CD4-positive, alpha-beta T cell treated with Interleukin-15 for 4 hours (primary cell): ENCODE results near the gene HPS3.
A peak's percentile ranks its signal among the peaks of the same experiment; 100 is the strongest.
"Not testable (repeated sequence)": the region's sequence is repeated elsewhere in the genome, so short reads cannot be mapped to it uniquely, and the experiment has no call there.

ENCODE experiments used
- DNase-seq: peaks from one replicate; pipeline ENCODE4 v3.0.0-alpha.2; 2020; ENCODE audit warnings: low spot score

The HPS3 gene

GRCh38 chr3:149129326-149130205, at the start of gene HPS3:
HPS3 (plus strand) TSS chr3:149129638; CDS start chr3:149129724, 86 bp downstream.
- DNase-seq = peak; percentile 78

- no peak for DNase-seq
Measured at GRCh38 chr3:149080011-149080698, 49.3 kb upstream of the HPS3 start.

- DNase-seq = no peak
Measured at GRCh38 chr3:149080699-149081091, 48.7 kb upstream of the HPS3 start.

- DNase-seq = no peak
Measured at GRCh38 chr3:149081772-149082171, 47.7 kb upstream of the HPS3 start.

GRCh38 chr3:149085828-149086231, 43.6 kb upstream of the HPS3 start:
- DNase-seq = peak; percentile 11

GRCh38 chr3:149086232-149086988, 43.0 kb upstream of the HPS3 start, which contains the start of gene HLTF:
HLTF (minus strand) TSS chr3:149086533; CDS start chr3:149086336, 197 bp downstream.
- DNase-seq = peak; percentile 95

GRCh38 chr3:149087208-149087607, 42.2 kb upstream of the HPS3 start:
- DNase-seq = no peak

GRCh38 chr3:149089395-149089794, 40.0 kb upstream of the HPS3 start:
- no peak for DNase-seq

- no peak for DNase-seq
Measured at GRCh38 chr3:149090461-149090860, 39.0 kb upstream of the HPS3 start.

GRCh38 chr3:149090907-149091306, 38.5 kb upstream of the HPS3 start:
- DNase-seq = no peak

GRCh38 chr3:149091983-149092382, 37.5 kb upstream of the HPS3 start:
- DNase-seq = no peak

GRCh38 chr3:149095487-149095886, 34.0 kb upstream of the HPS3 start:
- no peak for DNase-seq

- not testable (repeated sequence) for DNase-seq
Measured at GRCh38 chr3:149097987-149098386, 31.5 kb upstream of the HPS3 start.

- no peak for DNase-seq
Measured at GRCh38 chr3:149101154-149101553, 28.3 kb upstream of the HPS3 start.

GRCh38 chr3:149101641-149102040, 27.8 kb upstream of the HPS3 start:
- DNase-seq = no peak

- DNase-seq = no peak
Measured at GRCh38 chr3:149104484-149104883, 25.0 kb upstream of the HPS3 start.

GRCh38 chr3:149114458-149114857, 15.0 kb upstream of the HPS3 start:
- no peak for DNase-seq

GRCh38 chr3:149115114-149115513, 14.3 kb upstream of the HPS3 start:
- no peak for DNase-seq

- DNase-seq = no peak
Measured at GRCh38 chr3:149118724-149119123, 10.7 kb upstream of the HPS3 start.

- no peak for DNase-seq
Measured at GRCh38 chr3:149119466-149119865, 10.0 kb upstream of the HPS3 start.

GRCh38 chr3:149120051-149120972, 9.1 kb upstream of the HPS3 start:
- DNase-seq = peak; percentile 65
